Activated CD4-positive, alpha-beta T cell treated with anti-CD3 and anti-CD28 coated beads, Interleukin-2, amount 50 U/mL, for 16 hours (primary cell): ENCODE results near the gene COL27A1.

Experiments
- DNase-seq: peaks from one replicate; pipeline ENCODE4 v3.0.0-alpha.2; 2020

Gene COL27A1

DNA sequence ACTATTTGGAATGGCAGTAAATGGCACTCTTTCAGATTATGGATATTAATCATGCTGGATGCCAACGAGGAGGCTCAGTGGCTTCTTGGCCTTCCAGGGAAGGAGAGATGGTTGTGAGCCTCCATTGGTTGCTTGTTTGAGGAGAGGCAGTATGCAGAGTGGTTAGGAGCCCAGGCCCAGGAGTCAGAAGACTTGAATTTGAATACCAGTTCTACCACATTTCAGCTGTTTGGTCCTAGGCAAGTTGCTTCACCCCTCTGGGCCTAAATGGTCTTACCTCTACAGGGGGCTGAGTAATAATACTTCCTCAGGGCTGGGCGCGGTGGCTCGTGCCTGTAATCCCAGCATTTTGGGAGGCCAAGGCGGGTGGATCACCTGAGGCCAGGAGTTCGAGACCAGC is 52.5 kb downstream of the COL27A1 start:
- DNase-seq: no peak

DNA sequence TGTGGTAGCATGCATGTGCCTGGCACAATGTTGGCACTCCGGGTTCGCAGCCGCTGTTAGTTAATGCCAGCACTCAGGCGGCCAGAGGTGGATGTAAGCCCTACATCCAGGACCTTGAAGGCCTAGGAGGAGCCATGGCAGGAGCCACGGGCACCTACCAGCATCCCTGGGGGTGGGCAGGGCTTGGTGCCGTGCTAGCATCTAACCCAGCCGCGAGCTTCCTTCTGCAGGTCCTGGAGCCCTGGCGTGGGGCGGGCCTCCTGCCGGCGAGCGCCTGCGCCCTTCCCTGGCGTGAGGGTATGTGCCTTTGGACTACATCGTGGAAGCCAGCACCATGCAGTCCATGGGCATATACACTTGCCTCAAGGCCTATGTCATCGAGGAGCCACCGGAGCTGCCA is 53.8 kb downstream of the COL27A1 start:
- no peak for DNase-seq

DNA sequence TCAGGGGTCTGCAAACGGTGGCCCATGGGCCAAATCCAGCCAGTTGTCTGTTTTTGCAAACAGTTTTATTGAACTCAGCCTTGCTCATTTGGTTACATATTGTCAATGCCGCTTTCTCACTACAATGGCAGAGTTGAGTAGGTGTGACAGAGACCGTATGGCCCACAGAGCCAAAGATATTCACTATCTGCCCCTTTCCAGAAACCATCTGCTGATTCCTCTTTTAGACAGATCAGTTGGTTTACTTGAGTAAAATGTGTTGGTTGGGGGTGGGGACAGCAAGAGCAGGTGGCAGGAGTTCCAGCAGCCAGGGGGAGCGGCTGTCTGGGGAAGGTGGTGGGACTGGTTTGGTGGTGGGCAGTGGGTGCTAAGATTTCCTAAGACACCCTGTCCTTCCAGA is 54.8 kb downstream of the COL27A1 start:
- DNase-seq: no peak

DNA sequence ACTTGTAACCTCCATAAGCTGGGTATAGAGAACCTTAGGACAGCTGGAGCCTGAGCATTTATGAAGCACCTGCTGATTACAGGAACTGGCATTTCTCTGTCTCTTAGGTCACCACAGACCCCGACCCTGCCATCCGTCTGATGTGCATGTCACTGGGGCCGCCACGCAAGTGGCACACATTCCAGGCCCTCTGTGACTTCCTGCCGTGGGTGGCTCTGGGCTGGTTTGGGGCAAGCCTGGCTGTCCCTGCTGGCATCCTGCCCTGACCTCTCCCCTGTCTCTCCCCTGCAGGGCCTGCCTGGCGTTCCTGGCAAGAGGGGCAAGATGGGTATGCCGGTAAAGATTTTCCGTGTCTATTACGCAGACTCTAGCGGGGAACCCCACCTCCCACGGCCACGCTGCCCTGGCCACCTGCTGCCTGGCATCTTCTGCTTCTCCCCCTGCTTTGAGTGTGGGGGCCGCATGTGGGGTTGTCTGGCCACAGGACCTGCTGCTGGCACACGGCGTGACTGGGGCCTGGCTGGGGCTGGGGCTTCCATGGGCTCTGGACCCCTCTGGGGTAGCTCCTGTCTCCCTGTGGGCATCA is 55.4 kb downstream of the COL27A1 start:
- DNase-seq: no peak

DNA sequence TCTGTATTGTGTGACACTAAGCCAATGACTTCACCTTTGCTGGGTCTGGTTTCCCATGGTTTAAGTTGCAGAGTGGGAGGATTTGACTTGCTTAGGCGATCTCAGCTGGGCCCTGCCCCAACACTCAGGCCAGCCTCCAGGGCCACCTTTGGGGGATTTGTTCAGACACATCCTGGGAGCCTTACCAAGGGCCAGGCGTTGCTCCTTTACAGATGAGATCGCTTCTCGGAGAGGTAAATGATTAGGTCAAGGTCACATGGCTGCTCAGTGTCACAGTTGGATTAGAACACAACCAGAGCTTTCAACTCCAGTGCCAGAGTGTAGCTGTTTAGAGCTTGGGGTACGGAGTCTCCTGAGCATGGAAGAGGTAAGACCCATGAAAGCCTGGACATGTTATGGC is 57.5 kb downstream of the COL27A1 start:
- DNase-seq: no peak

DNA sequence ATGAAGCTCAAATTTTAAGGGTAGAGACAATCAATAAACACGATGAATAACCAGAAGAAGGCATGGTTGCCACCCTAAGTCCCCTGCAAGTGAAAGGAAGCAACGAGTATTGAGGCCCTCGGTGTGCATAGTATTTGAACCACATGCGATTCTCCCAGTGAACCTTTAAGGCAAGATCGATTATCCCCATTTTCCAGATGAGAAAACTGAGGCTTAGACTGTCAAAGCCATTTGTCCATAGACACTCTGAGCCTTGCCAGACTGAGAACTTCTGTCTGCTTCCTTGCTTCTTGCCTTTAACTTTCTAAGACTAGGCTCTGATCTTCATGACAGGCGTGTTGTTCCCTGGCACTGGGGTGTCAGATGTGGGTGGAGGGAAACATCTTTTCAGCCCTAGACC is 58.2 kb downstream of the COL27A1 start:
- DNase-seq: no peak

DNA sequence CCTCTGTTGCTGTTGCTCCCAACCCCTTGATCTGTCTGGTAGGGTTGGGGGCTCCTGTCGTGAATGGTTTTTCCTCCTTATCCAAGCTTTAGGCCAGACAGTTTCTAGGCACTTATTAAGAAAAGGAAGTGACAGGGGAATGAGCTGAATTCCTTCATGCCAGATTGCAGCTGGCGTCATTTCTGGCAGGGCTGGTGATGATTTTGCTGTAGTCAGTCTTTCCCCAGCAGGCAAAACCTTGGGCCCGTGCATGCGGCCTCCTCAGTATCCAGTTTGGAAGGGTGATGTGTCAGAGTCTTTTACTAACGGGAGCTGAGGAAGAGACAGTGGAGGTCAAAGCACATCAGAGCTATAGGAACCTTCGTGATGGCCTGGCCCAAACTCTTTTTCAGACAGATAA is 58.8 kb downstream of the COL27A1 start:
- no peak for DNase-seq

DNA sequence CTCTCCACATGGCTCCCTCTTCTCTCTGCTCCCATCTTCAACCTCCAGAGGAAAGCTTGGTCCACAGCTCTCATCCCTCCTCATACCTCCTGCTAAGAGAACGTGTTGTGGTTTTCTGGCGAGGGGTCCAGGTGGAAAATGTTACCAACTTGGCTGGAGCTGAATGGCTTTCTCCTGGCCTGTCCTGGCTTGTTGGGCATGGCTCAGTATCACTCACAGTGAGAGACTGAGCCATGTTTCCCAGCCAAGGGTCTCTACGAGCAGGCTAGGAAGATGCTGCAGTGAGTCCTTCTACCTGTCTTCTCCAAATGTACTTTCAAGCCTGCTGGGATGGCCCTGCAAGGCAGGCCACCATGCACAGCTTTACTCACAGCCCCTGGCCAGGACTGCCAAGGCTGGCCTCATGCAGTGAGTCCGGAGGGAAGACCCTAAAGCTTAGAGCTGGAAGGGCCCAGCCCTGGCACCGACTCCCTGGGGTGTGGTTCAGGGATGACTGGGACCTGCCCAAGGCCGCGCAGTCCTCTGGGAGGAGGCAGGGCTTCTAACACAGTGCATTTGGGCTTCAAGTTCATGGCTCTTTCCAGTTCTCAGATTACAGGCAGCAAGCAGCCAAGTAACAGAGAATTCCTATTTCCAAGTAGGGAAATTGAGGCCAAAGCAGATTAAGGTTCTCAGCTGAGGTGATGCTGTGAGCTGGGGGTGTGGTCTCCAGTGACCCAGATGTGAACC is 59.5 kb downstream of the COL27A1 start:
- DNase-seq: no peak

DNA sequence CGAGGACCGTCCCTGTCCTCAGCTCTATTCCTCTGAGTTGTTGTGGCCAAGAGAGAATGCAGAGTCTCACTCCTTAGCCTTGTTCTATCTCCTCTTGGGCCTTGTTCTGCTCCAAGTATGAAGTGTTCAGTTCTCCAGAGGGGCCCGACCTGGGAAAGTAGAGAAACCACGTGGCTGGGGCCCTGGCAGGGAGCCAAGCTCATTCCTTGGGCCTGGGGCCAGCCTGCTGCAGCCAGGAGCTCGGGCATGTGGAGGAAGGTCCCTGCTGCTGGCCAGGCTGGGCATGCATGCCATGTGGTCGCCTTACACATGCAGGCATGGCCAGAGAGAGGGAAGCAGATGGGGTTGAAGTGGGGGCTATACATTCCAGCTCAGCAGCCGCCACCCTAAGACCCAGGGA is 60.7 kb downstream of the COL27A1 start:
- no peak for DNase-seq

DNA sequence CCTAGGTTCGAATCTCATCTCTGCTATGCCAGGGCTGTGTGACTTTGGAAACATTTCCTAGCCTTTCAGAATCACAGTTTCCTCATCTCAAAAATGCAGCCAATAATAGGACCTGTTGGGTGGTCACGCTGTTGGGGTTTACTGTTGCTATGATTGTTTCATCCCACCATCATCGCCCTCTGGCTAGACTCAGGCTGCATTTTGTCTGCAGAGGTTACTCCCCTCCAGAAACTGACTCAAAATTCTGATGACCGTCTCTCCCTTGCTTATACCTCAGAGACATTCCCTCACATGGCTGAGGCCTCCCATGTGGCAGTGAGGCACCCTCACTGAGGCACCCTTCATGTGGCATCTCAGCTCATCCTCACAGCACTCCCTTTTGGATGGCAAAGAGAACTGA is 61.6 kb downstream of the COL27A1 start:
- DNase-seq: no peak

DNA sequence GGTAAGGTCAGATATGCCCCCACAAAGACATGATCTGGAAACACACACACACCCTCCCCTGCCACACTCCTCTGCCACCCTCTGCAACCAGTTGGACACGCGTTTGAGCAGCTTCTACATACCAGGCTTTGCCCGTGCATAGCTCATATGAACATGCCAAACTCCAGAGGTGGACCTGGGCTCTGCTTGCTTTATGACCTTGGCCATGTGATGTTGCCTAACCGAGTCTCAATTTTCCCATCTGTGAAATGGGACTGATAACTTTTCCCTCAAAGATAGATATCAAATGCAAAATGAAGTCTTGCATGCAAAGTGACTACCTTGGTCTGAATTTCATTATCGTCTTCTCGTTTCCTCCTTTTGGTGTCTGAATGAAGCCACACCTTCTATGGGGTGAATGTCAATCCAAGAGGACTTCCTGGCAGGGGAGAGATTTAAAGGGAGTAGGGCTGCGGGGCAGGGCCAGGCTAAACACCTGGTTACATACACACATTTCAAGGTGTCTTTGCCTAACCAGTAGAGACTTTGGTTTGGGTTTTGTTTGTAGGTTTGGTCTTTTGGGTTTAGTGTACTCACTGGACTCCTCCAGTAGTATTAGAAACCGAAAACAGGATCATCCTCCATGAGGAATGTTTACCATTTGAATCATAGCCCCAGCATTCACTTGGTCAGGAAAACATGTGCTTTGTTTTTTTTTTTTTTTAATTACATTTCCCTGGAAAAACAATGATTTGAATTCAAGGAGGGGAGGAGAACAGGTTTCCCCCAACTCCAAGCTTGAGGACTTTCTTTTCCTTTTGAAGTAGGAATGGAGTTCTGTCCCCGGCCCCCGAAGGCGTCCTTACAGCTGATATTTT is 63.2 kb downstream of the COL27A1 start:
- no peak for DNase-seq

DNA sequence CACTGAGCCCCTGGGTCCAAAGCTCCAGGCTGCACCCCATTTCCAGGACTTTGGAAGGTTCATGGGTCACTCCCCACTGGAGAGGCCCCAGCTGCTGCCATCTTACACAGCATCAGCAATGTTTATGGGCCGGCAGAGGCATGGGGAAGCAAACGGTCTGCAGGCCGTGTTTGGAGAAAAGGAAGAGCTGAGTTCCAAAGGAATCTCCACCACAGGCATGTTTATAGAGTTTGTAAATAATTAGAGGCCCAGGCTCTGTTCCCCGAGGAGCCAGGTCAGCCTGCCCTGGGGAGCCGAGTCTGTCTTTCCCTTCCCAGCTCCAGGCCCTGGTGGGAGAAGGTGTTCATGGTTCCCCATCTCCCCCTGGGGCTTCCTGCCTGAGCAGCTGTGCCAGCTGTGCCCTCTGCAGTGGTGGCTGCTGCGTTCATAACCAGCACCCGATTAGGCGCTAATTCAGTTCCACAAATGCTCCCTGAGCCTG is 64.8 kb downstream of the COL27A1 start:
- no peak for DNase-seq

DNA sequence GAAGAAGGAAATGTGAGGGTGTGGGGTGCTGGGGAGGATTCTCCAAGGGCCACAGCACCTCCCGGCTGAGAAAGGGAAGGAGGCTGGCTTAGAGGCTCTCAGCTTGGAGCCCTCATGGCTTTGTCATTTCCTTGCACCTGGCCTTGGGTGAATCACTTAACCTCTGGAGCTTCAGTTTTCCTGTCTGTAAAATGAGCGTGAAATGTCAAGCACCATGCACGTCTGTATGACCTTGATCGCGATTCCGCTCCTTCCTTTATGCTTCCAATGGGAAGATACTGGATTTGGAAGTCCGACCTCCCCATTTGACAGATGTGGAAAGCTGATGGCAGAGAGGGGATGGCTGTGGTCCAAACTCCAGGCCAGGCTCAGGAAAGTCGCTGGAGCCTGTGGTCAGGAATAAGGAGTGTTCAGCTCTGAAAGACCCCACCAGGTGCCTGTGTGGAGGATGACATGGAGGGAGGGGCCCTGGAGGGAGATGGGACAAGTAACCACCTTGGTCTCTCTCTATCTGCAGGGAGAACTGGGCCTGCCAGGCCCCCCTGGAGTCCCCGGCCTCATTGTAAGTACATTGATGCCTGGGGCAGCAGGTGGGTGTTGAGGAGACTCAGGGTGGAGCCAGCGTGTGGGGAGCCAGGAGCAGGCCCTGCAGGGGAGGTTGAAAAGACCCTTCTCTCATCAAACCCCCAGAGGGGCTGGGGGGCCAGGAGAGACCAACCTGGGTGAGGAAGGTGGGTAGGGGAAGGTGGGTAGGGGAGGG is 66.5 kb downstream of the COL27A1 start:
- DNase-seq: no peak

DNA sequence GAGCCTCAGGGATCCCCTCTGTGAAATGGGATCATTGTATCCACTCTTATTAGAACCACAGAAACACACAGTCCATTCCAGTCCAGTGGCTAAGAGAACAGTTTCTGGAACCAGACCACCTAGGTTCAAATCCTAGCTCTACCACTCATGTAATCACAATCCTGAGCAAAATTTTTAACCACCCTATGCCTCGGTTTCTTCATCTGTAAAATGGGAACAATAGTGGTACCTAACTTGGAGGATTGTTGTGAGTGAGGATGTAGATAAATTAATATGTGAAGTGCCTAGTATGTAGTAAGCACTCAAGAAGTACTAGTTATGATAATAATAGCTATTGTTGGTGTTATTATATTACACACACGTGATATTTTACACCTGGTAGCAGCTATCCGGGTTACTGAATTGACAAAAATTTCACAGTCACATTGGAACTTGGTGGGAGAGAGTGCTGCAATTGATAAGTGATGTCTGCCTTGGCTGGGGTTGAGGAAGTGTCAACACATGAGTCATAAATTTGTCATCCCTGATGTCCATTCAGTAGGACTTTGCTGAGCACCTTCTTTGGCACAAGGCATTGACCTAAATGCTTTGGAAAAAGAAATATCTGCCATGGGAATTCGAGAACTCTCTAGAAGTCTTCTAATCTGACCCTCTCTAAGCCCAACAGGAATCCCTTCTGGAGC is 68.4 kb downstream of the COL27A1 start:
- no peak for DNase-seq

DNA sequence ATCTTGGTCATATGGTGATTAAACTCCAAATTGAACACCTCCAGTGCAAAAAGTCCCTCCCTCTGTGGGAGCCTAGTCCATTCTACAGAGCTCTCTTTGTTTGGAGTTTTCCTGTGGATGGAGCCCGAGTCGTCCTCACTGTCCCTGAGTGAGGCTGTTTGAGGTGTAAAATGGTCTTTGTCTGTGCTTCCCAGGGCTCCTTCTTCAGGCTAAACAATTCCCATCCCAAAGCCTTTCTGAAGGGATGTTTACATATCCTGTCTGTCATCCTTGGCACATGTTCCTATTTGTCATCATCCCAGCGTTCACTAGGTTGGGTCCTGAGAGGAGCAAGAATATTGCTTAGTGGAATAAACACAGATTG is 68.9 kb downstream of the COL27A1 start:
- DNase-seq: no peak

DNA sequence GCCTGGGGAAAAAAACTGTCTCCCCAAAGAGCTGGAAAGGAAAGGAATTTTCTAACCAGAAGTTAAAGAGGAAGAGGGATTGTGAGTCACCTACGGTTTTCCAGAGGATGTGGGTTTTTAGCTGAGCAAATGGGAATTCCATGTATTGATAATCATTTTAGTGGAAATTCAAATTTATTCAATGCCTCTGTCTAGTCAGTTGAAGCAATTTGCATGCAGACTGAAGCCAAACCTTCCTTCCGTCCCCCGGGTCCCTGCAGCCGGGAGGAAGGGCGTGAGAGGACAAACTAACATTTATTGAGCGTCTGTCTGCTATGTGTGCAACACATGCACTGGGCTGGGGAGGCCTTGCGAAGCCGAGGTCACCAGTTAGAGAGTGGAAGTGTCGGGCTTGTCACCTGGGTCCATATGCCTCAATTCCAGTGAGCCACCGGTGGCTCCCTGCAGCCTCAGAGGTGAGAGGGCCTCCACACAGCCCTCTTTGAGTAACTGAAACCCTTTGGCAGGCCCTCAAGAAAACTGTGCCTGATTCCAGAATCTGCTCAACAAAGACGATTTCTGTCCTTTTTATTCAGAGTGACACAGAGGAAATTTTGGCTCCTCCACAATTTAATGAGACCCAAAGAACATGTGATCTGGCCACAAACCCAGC is 70.3 kb downstream of the COL27A1 start:
- DNase-seq: no peak

DNA sequence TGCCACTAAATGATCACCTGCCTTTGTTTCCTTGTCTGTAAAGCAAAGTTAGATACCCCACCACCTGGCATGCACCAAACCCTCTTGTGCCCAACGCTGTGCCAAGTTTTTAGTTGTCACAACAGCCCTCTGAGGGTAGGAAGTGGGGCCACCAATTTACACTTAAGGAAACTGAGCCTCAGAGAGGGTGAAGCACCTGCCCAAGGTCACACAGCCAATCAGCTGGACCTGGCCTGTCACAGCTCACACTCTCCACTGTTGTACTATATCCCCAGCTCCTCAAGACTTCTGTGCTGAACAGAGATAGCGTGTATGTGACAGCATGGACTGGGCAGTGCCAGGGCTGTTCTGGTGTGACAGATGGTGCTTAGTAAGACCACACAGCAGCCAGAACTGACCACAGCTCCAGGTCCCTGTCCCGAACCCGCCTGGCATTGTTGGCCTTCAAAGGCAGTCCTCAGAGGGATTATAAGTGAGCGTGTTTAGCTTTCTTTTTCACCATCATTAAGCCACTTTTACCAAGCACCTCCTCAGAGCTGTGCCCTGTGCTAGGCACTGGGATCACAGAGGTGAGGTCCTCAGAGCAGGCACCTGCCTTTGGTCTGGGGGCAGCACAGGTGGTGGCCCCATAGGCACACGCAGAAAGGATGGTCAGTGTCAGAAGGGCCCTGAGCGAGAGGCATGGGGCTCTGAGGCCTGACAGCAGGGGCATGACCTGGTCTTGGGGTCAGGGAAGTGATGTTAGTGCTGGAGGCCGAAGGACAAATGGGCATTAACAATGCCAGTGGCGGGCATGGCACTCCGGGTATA is 71.1 kb downstream of the COL27A1 start:
- DNase-seq: no peak

DNA sequence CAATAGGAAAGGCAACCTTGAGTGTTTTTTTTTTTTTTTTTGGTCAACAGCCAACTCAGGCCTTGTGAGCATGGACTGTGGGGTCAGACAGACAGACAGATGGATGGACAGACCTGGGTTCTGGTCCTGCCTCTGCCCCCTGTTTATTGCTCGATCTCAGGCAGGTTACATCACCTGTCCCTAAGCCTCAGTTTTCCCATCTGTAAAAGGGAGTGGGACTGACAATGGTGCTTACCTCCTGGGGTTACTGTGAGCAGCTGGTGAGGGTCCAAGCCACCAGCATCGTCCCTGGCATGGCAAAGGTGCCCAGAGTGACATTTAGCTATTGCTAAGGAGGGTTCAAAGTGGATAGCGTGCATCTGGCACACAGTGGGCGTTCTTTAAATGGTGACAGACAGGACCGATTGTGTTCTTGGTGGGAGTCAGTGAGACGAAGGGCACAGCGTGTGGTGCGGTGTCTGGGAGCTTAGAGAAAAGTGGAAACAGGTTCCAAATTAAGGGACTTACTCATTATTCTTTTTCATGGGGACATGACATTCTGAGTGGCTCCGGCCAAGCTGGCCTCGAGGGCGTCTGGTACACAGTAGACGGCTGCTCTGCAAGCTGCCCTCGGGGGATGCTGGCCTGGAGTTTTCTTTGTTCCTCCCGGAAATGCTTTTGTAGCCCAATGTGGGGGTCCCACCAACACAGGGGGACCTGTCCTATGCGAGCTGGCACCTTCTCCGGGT is 72.1 kb downstream of the COL27A1 start:
- no peak for DNase-seq

DNA sequence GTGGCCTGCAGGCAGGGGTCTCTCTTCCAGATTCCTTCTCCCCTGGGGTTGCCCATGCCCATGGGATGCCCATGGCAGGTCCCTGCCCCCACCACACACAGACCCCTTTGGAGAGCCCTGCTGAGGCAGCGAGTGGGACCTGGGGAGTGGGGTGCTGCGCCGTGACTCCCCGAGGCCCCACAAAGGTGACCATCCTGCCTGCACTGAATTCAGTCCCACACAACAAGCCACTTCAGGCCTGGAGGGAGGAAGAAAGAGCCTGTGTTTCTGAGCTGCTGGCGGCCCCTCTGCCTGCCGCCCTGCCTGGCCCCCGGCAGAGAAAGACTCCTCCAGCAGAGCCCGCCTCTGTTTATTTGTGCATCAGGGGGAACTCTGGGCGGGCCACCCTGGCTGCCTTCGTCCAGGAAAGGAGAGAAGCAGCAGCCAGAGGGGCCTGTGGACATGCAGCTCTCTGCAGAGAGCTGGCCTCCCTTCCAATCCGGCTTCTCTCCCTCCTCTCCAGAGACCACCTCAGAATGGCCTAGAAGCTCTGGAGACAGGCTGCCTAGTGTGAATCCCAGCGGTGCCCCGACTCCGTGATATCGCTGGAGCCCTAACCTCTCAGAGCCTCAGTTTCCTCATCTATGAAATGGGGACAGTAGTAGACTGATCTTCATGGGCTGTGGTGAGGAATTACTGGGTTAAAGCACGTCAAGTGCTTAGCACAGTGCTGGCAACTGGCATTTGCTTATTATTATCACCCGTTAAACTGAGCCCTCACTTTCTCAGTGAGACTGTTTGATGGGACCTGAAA is 72.9 kb downstream of the COL27A1 start:
- no peak for DNase-seq

DNA sequence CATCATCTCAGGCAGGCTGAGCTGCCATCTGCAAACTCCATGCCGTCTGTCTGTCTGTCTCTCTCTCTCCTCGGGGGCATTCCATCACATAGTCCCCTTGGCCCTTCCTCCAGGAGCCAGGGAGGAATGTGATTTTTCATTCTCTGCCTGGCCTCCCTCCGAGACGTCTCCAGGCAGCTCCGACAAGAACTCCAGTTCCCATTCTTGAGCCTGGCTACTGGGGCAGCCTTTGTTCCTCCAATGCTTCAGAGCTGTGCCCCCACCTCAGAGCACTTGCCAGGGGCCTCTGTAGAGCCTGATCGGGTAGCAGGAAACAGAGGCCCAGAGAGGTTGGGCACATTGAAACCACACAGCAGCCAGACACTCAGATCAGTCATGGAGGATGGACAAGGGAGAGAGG is 74.0 kb downstream of the COL27A1 start:
- no peak for DNase-seq
